Subcutaneous abdominal adipose tissue (tissue), 5 donors: Measurements from ENCODE around the gene NELFE.

Source experiments
- H3K27ac ChIP-seq: one replicate; pipeline ENCODE4 v1.7.0; 2013; ENCODE audit warnings: low read depth, mild to moderate bottlenecking, inconsistent platforms, low read length, moderate library complexity
- H3K27me3 ChIP-seq, 5 donors: one replicate each; pipeline ENCODE4 v1.7.0; 2013; ENCODE audit warnings: low read length in 5 of 5, inconsistent platforms in 1 of 5; ENCODE audit not compliant: control insufficient read depth in 5 of 5, insufficient read depth in 4 of 5
- H3K36me3 ChIP-seq, 5 donors: one replicate each; pipeline ENCODE4 v1.7.0; 2013; ENCODE audit warnings: low read length in 5 of 5; ENCODE audit not compliant: control insufficient read depth in 5 of 5, insufficient read depth in 5 of 5
- H3K4me1 ChIP-seq, 5 donors: one replicate each; pipeline ENCODE4 v1.7.0; 2013; ENCODE audit warnings: low read length in 5 of 5, mild to moderate bottlenecking in 3 of 5, moderate library complexity in 1 of 5; ENCODE audit not compliant: control insufficient read depth in 5 of 5, insufficient read depth in 5 of 5
- H3K4me3 ChIP-seq, 5 donors: one replicate each; pipeline ENCODE4 v1.7.0; 2013; ENCODE audit warnings: low read length in 5 of 5, low read depth in 1 of 5
- H3K9ac ChIP-seq, 5 donors: one replicate each; pipeline ENCODE4 v1.7.0; 2013; ENCODE audit warnings: low read length in 5 of 5, mild to moderate bottlenecking in 4 of 5, moderate library complexity in 3 of 5
- H3K9me3 ChIP-seq, 5 donors: one replicate each; pipeline ENCODE4 v1.7.0; 2013; ENCODE audit warnings: low read length in 5 of 5; ENCODE audit not compliant: control insufficient read depth in 5 of 5
- donor health status: healthy.
- donor health status: healthy.
- donor health status: healthy.
- donor health status: healthy.
- donor health status: healthy.

NELFE gene

DNA sequence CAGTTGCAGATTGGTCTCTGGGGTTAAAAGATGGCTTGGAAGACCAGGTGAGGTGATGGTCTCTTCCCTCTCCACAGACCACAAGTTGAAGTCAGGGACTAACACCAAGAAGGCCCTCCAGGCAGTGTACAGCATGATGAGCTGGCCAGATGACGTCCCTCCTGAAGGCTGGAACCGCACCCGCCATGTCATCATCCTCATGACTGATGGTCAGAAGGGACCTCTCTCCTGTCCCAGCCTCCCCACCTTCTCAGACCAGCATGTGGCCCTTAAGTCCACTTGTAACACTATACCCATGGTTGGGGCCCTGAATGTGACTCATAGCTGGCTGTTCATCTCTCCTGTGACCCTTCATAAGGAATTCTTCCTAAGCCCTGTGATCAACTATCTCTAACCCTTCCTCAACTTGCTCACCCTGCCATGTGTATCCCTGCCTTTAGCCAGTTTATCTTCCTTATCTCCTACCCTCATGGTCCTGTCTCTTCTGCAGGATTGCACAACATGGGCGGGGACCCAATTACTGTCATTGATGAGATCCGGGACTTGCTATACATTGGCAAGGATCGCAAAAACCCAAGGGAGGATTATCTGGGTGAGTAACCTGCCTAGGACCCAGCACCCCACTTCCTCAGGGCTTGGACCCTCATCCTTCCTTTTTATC lies 9.9 kb downstream of the NELFE start:
- H3K36me3 ChIP-seq, result peaks cover 4 to 41% (median 24%) of the 10 kb centered on the region in 5 donors
- no peaks in the 10 kb centered on the region for H3K9me3 ChIP-seq
- H3K9ac ChIP-seq, result peak overlapping the region in 1 of 5 donors; percentile 13
- peaks cover 3 to 23% (median 20%) of the 10 kb centered on the region in 5 donors for H3K4me1 ChIP-seq
- peak overlapping the region; percentile 24 for H3K27ac ChIP-seq
- H3K27me3 ChIP-seq, result no peaks in the 10 kb centered on the region
- H3K4me3 ChIP-seq, result no peak overlapping the region

DNA sequence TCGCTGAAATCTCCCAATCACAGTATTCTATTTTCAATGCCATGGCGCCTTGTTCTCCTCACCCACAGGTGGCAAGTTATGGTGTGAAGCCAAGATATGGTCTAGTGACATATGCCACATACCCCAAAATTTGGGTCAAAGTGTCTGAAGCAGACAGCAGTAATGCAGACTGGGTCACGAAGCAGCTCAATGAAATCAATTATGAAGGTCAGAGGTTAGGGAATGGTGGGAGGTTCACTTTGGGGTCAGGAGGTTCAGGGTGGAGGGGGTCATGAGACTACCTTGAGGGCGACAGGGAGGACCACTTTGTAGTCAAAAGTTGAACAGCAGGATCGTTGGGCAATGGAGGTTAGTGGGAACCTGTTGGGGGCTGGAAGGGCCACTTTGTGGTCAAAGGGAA lies 10.5 kb downstream of the NELFE start:
- H3K9ac ChIP-seq, result peak overlapping the region in 1 of 5 donors; percentile 13
- peaks cover 0 to 4% (median 0%) of the 10 kb centered on the region in 5 donors for H3K27me3 ChIP-seq
- no peak overlapping the region for H3K4me3 ChIP-seq
- no peak overlapping the region for H3K27ac ChIP-seq
- peaks cover 3 to 21% (median 20%) of the 10 kb centered on the region in 5 donors for H3K4me1 ChIP-seq
- H3K36me3 ChIP-seq, result peaks cover 2 to 36% (median 18%) of the 10 kb centered on the region in 5 donors
- no peaks in the 10 kb centered on the region for H3K9me3 ChIP-seq

DNA sequence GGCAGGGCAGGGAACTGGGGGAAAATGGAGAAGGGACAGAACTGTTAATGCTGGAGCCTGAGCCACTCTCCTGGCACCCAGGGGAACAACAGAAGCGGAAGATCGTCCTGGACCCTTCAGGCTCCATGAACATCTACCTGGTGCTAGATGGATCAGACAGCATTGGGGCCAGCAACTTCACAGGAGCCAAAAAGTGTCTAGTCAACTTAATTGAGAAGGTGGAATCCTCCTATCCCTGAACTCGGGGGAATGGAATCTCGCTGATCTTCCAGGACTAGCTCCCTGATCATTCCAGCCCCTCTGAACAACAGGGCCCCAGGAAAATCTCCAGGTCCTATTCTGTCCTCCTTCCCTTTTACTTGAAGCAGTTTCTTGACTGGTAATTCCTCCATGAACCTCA lies 10.9 kb downstream of the NELFE start:
- Histone ChIP-seq H3K36me3 (peaks cover 0 to 33% (median 14%) of the 10 kb centered on the region in 5 donors), H3K4me1 (peaks cover 3 to 21% (median 20%) of the 10 kb centered on the region in 5 donors), H3K4me3 (no peak overlapping the region), H3K27me3 (peaks cover 0 to 6% (median 0%) of the 10 kb centered on the region in 5 donors), H3K9ac (no peak overlapping the region), H3K27ac (no peak overlapping the region), H3K9me3 (no peaks in the 10 kb centered on the region)

DNA sequence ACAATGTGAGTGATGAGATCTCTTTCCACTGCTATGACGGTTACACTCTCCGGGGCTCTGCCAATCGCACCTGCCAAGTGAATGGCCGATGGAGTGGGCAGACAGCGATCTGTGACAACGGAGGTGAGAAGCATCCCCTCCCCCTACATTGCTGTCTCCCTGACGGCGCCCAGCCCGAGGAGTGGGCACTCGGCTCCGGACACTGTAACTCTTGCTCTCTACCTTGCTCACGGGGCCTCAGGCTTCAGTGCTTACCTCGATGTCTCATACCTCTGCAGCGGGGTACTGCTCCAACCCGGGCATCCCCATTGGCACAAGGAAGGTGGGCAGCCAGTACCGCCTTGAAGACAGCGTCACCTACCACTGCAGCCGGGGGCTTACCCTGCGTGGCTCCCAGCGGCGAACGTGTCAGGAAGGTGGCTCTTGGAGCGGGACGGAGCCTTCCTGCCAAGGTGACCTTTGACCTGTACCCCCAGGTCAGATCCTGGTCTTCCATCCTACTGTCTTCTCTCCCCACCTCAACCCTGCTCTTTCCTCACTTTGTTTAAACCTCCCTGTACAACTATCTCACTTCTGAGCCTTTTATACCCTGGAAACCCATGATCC lies 11.6 kb downstream of the NELFE start:
- H3K36me3 ChIP-seq, result peaks cover 0 to 27% (median 11%) of the 10 kb centered on the region in 5 donors
- no peak overlapping the region for H3K27ac ChIP-seq
- H3K9ac ChIP-seq, result no peak overlapping the region
- no peak overlapping the region for H3K4me3 ChIP-seq
- H3K27me3 ChIP-seq, result peaks cover 0 to 6% (median 0%) of the 10 kb centered on the region in 5 donors
- H3K9me3 ChIP-seq, result no peaks in the 10 kb centered on the region
- H3K4me1 ChIP-seq, result peaks cover 3 to 21% (median 20%) of the 10 kb centered on the region in 5 donors

DNA sequence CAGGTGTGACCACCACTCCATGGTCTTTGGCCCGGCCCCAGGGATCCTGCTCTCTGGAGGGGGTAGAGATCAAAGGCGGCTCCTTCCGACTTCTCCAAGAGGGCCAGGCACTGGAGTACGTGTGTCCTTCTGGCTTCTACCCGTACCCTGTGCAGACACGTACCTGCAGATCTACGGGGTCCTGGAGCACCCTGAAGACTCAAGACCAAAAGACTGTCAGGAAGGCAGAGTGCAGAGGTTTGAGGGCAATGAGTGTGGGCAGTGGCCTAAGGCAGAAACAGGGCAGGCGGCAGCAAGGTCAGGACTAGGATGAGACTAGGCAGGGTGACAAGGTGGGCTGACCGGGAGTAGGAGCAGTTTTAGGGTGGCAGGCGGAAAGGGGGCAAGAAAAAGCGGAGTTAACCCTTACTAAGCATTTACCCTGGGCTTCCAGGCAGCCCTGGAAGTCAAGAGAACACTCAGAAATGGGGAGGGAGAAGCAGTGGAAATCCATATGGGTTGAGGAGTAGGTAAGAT lies 12.3 kb downstream of the NELFE start:
- Histone ChIP-seq H3K27ac (peak overlapping the region; percentile 70), H3K27me3 (peaks cover 0 to 6% (median 0%) of the 10 kb centered on the region in 5 donors), H3K4me3 (peak overlapping the region in 2 of 5 donors; percentile 17 to 42), H3K36me3 (peaks cover 0 to 20% (median 4%) of the 10 kb centered on the region in 5 donors), H3K4me1 (peaks cover 3 to 21% (median 20%) of the 10 kb centered on the region in 5 donors), H3K9me3 (no peaks in the 10 kb centered on the region), H3K9ac (peak overlapping the region in 2 of 5 donors; percentile 44 to 57)

DNA sequence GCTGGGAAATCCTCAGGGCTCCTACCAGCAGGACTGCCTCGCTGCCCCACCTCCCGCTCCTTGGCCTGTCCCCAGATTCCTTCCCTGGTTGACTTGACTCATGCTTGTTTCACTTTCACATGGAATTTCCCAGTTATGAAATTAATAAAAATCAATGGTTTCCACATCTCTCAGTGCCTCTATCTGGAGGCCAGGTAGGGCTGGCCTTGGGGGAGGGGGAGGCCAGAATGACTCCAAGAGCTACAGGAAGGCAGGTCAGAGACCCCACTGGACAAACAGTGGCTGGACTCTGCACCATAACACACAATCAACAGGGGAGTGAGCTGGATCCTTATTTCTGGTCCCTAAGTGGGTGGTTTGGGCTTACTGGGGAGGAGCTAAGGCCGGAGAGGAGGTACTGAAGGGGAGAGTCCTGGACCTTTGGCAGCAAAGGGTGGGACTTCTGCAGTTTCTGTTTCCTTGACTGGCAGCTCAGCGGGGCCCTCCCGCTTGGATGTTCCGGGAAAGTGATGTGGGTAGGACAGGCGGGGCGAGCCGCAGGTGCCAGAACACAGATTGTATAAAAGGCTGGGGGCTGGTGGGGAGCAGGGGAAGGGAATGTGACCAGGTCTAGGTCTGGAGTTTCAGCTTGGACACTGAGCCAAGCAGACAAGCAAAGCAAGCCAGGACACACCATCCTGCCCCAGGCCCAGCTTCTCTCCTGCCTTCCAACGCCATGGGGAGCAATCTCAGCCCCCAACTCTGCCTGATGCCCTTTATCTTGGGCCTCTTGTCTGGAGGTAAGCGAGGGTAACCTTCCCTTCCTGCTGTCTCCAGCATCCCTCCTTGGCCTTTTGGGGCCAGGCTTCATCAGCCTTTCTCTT lies 13.0 kb downstream of the NELFE start, which contains the start of gene CFB:
TSS of gene CFB (plus strand) at position 589 of the 863 bp plus-strand sequence. CDS start at position 716, 127 bp downstream.
- peaks cover 0 to 6% (median 0%) of the 10 kb centered on the region in 5 donors for H3K27me3 ChIP-seq
- H3K9ac ChIP-seq, result peak within 1 kb of the TSS in 2 of 5 donors; percentile 44 to 57
- H3K27ac ChIP-seq, result peak within 1 kb of the TSS; percentile 70
- H3K9me3 ChIP-seq, result no peaks in the 10 kb centered on the region
- H3K36me3 ChIP-seq, result peaks cover 0 to 15% (median 0%) of the 10 kb centered on the region in 5 donors
- H3K4me1 ChIP-seq, result peaks cover 3 to 20% (median 19%) of the 10 kb centered on the region in 5 donors
- peak within 1 kb of the TSS in 4 of 5 donors; percentile 9 to 55 (median 34) for H3K4me3 ChIP-seq

DNA sequence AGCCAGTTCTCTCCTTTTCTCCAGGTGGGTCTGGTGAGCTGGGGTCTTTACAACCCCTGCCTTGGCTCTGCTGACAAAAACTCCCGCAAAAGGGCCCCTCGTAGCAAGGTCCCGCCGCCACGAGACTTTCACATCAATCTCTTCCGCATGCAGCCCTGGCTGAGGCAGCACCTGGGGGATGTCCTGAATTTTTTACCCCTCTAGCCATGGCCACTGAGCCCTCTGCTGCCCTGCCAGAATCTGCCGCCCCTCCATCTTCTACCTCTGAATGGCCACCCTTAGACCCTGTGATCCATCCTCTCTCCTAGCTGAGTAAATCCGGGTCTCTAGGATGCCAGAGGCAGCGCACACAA lies 13.6 kb downstream of the NELFE start:
- peaks cover 0 to 6% (median 0%) of the 10 kb centered on the region in 5 donors for H3K27me3 ChIP-seq
- no peak overlapping the region for H3K9ac ChIP-seq
- H3K36me3 ChIP-seq, result peaks cover 0 to 21% (median 0%) of the 10 kb centered on the region in 5 donors
- peak overlapping the region; percentile 70 for H3K27ac ChIP-seq
- H3K4me3 ChIP-seq, result peak overlapping the region in 2 of 5 donors; percentile 10 to 42
- H3K4me1 ChIP-seq, result peaks cover 3 to 16% (median 14%) of the 10 kb centered on the region in 5 donors
- H3K9me3 ChIP-seq, result no peaks in the 10 kb centered on the region

DNA sequence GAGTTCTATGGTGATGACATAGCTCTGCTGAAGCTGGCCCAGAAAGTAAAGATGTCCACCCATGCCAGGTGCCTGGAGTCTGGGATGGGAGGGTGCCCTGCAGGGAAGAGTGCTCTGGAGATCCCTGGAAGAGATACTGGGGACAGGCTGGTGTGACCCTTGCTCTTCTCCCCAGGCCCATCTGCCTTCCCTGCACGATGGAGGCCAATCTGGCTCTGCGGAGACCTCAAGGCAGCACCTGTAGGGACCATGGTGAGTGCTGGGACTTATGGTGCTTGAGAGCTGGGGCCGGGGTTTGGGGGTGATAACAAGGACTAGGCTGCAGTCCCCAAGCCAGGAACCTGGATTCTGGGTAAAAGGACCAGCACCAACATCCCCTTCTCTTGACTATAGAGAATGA lies 15.0 kb downstream of the NELFE start:
- H3K36me3 ChIP-seq, result peaks cover 0 to 20% (median 0%) of the 10 kb centered on the region in 5 donors
- no peak overlapping the region for H3K4me3 ChIP-seq
- H3K9me3 ChIP-seq, result no peaks in the 10 kb centered on the region
- H3K27ac ChIP-seq, result no peak overlapping the region
- no peak overlapping the region for H3K9ac ChIP-seq
- H3K4me1 ChIP-seq, result peaks cover 3 to 16% (median 14%) of the 10 kb centered on the region in 5 donors
- H3K27me3 ChIP-seq, result peaks cover 0 to 6% (median 0%) of the 10 kb centered on the region in 5 donors

DNA sequence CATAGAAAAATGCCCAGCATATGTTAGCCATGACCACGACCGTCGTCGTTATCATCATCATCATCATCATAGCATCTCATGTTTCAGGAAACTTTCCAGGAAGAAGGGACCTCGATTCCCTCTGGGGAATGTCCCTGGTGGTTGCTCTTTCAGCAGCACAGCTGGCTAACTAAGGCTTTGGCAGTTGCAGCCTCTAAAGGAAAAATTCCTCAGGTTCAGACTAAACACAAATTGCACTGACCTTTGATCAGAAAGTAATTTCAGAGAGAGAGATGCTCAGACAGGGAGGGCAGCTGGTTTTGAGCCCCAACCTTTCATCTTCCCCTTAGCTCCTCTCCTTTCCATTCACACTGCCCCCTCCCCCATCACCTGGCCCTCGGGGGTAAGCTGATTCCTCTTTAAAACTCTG lies 18.5 kb downstream of the NELFE start:
- H3K36me3 ChIP-seq, result peaks cover 0 to 19% (median 0%) of the 10 kb centered on the region in 5 donors
- H3K4me3 ChIP-seq, result no peak overlapping the region
- H3K9ac ChIP-seq, result no peak overlapping the region
- H3K9me3 ChIP-seq, result no peaks in the 10 kb centered on the region
- H3K27ac ChIP-seq, result no peak overlapping the region
- peaks cover 0 to 6% (median 0%) of the 10 kb centered on the region in 5 donors for H3K27me3 ChIP-seq
- peaks cover 0 to 5% (median 4%) of the 10 kb centered on the region in 5 donors for H3K4me1 ChIP-seq
